ENCODE data around the gene DTD1.
A peak's percentile ranks its signal among the peaks of the same experiment; 100 is the strongest.

The DTD1 gene

DNA sequence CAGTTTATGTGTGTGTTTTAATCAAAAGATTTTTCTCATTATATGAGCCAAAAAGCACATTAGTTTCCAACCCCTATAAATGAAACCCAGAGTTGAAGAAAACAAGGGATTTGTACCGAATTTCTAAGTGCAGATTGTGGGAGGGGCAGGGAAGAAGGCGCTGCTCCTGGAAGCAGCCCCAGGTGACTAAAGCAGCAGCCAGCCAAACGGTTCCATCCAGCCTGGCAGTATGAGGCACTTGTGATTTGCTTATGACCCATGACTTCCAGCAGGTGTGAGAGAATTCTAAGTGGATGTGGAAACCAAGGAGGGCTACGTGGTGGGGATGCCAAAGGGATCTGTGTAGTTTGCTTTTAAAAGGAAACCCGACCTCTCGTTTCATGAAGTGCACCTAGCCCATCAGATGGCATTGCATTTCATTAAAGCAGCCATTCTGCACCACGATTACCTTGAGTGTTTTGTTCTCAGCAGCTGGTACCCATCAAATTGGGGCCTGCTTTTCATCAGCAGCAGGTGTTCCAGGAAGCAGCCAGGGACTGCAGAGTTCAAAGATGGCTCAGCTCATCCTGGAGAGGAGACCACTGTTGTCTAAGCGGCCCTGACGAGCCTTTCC lies 79.1 kb downstream of the DTD1 start:
- no peak for DNase-seq

DNA sequence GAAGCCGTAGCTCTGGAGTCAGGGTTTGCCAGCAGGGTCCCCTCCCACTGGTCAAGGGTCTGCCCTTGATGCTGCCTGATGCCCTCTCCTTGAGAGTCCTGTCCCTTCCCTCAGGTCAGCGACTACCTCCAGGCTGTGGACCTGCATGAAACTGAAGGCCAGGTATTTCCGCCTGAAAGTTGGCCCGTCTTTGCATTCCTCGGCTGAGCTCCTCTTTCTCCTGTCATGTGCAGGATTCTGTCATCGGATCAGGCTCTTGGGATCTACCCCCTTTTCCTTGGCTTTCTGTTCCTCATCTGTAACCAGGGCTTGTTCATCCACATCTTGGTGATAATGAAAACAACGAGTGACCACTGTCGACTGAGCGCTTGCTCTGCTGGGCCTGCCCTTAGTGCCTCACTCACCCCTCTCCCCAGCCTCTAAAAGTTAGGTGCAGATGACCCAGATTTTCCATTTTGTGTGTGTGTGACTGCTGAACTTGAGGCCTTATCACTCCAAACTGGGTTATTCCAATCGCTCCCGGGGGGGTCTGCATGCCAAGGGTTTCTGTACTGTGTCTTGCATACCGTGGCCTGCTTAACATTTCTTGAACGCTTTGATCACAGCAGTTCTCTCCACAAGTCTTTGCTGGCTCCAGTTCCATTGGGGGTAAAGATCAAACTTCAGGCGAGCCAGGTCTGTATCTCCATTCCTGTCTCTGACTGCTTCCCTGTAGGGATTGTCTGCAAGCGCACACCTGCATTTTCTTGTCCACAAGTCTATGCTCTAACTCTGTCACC lies 81.6 kb downstream of the DTD1 start:
- no peak for DNase-seq

DNA sequence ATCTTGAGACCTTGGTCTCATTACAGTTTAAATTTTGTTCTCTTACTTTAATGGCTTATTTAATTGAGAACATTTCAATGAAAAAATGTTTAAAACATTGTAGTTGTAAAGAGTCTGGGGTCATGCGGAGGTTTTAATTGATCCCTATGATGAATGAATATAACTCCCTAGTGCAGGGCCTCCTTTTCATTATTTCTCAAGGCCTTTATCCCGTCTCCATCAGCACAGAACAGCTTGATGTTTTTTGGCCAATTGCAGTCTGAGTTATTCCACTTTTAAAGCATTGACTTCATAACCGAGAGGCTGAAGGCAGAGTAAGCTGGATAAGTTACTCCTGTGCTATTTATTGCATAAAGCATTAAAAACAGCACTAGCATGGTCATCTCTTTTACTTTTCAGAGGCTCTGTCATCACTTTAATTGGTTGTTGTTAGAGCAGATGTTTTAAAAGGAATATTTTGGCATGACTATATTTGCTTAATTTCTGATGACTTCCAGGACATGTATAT lies 83.4 kb downstream of the DTD1 start:
- DNase-seq = no peak

DNA sequence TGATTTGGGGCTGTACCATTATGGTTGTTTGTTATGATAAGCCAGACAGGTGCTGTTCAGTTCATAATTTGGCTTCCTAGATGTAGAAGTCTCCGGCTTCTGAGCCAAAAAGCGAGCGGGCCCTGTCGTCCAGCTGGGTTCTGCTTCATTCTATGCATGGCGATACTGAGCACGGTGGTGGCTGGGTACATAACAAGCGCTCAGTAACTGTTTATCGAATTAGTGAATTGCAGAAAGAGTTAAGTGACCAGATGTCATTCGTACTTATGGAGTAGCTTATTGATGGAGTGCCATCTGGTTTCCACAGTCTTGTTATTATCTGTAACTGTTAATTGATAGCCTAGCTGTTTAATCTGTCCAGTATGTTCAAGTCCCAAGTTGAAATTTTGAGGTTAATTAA lies 85.0 kb downstream of the DTD1 start:
- DNase-seq = no peak

GRCh38 chr20:18676396-18676795 lies 88.5 kb downstream of the DTD1 start:
- no peak for DNase-seq

- no peak for DNase-seq
Measured at GRCh38 chr20:18677126-18677525, 89.3 kb downstream of the DTD1 start.

- DNase-seq = peak; percentile 8 to 25
Measured at GRCh38 chr20:18678549-18679419, 90.9 kb downstream of the DTD1 start.

- no peak for DNase-seq
Measured at GRCh38 chr20:18683839-18684238, 96.0 kb downstream of the DTD1 start.

GRCh38 chr20:18684775-18685174 lies 96.9 kb downstream of the DTD1 start:
- no peak for DNase-seq

GRCh38 chr20:18685406-18685805 lies 97.6 kb downstream of the DTD1 start:
- no peak for DNase-seq

DNA sequence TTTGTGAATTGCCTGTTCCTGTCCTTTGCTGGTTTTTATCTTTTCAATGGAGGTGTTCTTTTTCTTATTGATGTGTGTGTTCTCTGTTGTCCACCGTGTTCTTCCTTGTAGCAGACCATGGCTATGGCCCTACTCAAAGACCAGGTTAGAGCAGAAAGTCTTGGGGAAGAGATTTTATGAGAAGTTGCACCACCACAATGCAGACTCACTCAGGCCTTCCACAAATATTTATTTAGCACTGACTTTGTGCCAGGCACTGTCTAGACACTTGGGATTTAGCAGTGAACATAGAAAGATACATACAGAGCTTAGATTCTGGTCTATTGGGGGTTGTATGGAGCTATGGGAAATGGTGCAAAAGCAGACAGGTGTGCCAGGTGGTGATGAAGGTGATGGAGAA lies 98.8 kb downstream of the DTD1 start:
- DNase-seq = no peak

DNA sequence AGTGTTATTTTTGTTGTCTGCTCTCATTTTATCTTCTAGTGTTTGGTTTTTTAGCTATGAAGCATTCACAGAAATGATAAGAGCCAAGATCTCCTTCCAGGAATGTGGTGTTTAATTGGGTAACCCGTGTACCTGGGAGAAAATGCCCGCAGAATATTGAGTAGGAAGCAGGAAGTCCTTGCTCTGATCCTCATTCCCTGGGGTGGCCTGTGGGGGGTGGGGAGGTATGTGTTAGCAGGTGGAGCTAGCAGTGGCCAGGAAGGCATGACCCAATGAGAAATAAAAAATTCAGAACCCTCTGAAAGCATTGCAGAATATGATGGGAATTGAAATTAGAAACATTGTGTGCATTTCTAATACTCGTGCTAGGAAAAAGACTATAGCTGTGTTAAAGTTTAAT lies 100.8 kb downstream of the DTD1 start:
- no peak for DNase-seq

DNA sequence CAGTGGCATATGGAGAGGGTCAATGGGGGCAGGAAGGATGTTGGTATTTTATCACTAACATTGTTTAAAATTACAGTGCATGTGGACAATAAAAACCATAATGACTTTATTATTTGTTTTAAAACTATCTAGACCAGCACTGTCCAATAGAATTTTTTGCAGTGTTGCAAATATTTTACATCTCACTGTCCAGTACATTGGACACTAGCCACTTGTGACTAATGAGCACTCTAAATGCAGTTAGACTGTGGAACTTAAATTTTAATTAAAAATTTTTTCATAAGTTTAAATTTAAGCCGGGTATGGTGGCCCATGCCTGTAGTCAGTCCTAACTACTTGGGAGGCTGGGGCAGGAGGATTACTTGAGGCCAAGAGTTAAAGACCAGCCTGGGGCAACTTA lies 101.7 kb downstream of the DTD1 start:
- no peak for DNase-seq

- DNase-seq = no peak
Measured at GRCh38 chr20:18692447-18692846, 104.6 kb downstream of the DTD1 start.

DNA sequence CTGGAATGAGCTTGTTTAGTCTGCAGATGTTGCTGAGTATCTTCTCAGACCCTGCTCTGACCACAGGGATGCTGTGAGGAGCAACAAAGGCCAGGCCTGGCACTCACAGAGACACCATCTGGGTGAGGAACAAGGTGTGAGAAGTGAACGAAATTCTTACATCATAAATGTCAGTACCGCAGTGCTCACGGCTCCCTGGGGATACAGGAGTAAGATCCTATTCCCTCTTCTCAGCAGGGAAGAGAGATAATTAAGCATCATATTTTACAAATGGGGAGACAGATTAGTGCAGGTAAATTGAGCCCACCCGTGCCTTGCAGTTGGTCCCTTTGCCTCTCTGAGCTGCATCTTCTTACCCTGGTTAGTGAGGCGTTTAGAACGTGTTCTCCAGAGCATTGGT lies 106.2 kb downstream of the DTD1 start:
- no peak for DNase-seq

GRCh38 chr20:18695175-18695574 lies 107.3 kb downstream of the DTD1 start:
- DNase-seq = no peak

GRCh38 chr20:18698735-18699380 lies 111.0 kb downstream of the DTD1 start:
- no peak for DNase-seq

DNA sequence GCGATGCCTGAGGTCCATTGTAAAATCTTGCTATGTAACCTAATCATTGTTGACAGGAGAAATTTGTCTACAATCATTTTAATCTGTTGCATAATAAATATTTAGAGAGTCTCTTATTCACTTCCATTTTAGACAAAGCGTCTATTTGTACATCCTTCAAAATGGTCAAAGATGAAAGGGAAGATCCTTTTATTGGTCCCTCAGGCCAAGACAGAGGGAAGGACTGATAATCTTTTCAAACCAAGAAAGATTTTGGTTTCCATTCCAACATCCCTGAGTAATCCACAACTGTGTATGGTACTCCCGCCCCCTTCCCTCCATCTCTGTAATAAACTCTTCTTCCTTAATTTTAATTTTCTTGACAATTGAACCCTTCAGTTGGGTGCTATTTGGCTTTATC lies 114.1 kb downstream of the DTD1 start:
- DNase-seq = no peak

GRCh38 chr20:18702736-18703135 lies 114.9 kb downstream of the DTD1 start:
- DNase-seq = no peak

DNA sequence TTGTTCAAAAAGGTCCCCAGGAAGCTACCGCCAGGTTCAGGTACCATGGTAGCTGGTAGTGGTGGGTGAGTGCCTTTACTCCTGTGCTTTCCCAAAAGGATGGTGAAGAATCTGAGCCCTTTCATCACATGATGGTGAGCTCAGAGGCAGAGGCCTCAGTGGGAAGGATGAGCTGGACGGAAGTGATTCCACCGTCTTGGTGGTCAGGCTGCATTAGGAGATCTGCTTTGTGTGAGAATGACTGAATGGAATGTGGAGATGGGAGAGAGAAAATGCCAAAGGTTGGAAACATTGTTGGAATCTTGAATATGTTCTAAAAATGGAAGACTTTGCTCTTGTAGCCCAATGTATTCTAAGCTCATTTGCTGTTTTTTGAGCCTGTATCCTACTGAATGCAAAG lies 117.6 kb downstream of the DTD1 start:
- DNase-seq = no peak

GRCh38 chr20:18705910-18706309 lies 118.1 kb downstream of the DTD1 start:
- DNase-seq = no peak

DNA sequence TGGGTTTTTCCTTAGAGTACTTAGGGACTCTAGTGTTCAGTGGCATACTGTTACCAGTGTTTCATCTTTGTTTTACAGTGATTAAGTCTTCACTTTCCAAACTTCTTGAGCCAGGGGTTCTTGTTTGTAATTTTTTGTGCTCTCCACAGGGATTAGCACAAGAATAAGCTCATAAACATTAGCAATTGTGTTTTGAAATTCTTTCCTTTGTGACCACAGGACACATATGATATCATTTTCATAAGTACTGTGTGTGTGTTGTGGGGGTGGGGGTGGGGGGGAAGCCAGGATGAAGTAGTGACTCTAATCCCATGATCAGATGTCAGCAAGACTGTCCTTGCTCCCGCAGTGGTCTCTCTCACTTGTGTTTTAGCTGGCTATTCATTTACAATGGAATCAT lies 124.3 kb downstream of the DTD1 start:
- DNase-seq = no peak

DNA sequence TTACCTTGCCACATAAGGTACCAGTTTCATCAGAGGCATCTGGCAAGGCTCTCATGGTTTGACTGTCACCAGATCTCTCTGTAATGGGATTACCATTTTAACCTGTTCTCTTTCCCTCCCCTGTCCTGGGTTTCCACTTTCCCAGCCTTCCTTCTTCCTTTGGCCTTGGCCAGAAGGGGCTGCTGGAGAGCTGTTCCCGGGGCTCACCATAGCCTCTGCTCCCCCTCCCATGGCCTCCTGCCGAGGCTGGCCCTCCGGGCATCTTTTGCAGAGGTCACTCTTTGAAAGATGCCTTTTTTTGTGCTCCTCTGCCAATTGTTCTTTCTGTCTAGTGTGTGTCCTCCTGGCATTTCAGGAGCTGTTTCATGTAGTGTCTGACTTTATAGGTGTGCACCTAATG lies 125.0 kb downstream of the DTD1 start:
- DNase-seq = no peak

Data from CD4-positive, alpha-beta T cell treated with Interferon alpha-2 for 1 hour (primary cell).